ENCODE data around the gene SPAG16.
"Not testable (repeated sequence)": the region's sequence is repeated elsewhere in the genome, so short reads cannot be mapped to it uniquely, and the experiment has no call there.

SPAG16 gene

DNA sequence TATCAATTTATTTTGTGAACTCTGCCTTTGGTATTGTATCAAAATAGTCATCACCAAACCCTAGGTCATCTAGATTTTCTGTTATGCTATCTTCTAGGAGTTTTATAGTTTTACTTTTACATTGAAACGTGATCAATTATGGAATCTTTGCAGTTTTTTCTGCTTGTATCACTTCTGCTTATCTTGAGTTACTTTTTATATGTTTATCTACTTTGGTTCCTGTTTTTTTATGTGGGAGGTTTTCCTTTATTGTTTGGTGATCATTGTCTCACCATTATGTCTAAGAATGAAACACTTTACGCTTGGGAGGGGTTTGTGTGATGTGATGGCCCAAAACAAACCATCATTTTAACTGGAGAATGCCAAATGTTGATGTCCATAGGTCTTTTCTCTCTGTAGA is 261.2 kb downstream of the SPAG16 start:
- no peak for DNase-seq (ENCODE audit: low read depth)

- DNase-seq (ENCODE audit: low read depth), result no peak
These were observed 261.8 kb downstream of the SPAG16 start for GRCh38 chr2:213545964-213546475.

GRCh38 chr2:213551526-213551925 is 267.3 kb downstream of the SPAG16 start:
- DNase-seq (ENCODE audit: low read depth), result no peak

- no peak for DNase-seq (ENCODE audit: low read depth)
These were observed 274.8 kb downstream of the SPAG16 start for GRCh38 chr2:213559053-213559452.

DNA sequence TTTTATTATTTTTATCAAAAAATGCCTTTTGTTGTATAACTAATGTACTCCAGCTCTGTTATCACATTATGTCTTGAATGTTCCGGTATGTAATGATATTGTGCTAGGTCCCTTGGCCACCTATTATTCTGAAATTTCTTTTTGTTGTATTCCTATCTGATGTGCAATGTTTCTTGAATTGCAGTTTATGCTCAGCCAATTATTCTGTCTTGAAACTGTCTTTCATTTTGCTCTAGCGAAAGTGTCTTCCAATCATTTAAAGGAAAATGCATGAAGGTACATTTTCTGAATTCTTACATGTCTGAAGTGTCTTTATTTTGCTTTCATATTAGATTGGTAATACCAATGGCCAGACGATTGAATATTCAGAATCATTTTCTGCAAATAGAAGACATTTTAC is 277.5 kb downstream of the SPAG16 start:
- no peak for DNase-seq (ENCODE audit: low read depth)

DNA sequence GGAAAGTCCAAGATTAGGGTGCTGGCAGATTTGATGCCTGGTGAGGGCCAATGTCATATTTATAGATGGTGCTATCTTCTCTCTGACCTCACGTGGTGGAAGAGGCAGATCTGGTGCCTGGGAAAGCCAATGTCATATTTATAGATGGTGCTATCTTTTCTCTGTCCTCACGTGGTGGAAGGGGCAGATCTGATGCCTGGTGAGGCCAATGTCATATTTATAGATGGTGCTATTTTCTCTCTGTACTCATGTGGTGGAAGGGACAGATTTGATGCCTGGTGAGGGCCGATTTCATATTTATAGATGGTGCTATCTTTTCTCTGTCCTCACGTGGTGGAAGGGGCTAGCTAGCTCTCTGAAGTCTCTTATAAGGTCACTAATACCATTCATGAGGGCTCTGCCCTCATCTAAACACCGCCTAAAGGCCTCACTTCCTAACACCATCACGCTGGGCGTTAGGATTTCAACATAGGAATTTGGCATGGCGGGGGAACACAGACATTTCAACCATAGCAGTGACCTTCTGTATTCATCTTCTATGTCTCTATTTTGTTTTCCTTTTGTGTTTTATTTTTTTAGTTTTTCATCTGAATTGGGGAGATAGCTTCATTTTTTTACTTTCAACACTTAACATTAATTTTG is 278.4 kb downstream of the SPAG16 start:
- DNase-seq (ENCODE audit: low read depth), result no peak

GRCh38 chr2:213566846-213567245 is 282.6 kb downstream of the SPAG16 start:
- no peak for DNase-seq (ENCODE audit: low read depth)

DNA sequence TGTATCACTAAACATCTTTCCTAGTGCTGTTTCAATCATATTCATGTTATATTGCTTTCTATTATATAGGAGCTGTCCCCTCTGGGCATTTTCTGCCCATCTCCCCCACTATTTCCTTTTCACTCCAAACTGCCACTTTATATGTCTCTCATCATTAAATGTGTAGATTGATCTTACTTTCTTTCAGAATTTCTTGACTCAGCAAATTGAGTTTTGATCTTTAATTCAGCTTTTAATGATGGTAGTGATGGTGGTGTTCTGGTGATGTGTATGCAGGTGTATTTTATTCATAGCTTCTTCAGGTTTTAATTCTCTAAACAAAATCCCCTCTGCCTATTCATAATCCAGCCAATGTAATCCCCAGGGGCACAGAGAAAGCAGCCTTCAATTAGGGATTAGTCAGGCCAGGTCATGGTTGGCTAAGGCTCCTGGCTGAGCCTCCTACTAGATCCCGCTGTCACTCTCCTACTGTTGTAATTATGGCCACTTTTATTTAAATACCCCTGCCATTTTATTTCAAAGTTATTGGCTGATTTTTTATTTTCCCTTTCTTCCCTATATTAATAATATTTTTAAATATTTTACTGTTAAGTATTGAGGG is 325.4 kb downstream of the SPAG16 start:
- no peak for DNase-seq (ENCODE audit: low read depth)

GRCh38 chr2:213627054-213627710 is 342.9 kb downstream of the SPAG16 start:
- DNase-seq (ENCODE audit: low read depth), result no peak

GRCh38 chr2:213627835-213628460 is 343.7 kb downstream of the SPAG16 start:
- no peak for DNase-seq (ENCODE audit: low read depth)

GRCh38 chr2:213640738-213641425 is 356.6 kb downstream of the SPAG16 start:
- DNase-seq (ENCODE audit: low read depth), result no peak

DNA sequence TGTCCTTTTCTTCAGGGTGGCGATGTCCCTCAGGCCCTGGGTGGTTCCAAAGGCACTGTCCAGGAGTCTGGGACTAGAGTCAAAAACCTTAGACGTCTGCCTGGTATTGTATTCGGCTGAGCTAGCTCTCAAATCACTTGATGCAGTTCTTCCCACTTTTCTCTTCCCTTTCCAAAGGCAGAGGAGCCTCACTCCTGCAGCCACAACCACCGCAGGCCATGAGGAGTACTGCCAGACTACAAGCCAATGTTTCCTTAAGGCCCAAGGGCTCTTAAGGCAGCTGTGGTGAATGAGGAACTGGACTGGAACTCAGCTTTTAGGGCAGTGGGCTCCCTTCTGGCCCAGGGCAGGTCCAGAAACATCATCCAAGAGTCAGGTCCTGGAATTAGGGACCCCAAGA is 360.7 kb downstream of the SPAG16 start:
- no peak for DNase-seq (ENCODE audit: low read depth)

DNA sequence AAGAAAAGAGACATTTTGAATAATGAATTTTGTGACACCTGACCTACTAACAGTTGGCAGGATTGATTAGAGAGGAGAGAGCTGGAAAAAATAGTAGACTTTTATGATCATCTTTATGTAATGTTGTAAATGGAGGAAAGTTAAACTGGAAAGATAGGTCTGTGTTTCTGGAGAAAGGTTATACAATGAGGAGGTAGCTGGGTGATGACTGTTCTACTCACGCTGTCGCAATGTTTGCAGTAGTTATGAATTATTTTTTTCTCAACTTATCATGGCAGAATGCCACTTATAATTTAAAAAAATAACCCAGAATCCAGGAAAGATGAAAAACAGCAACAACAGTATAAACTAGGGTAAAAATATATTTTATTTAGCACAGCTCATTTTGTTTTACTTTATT is 364.9 kb downstream of the SPAG16 start:
- no peak for DNase-seq (ENCODE audit: low read depth)

GRCh38 chr2:213664817-213665216 is 380.6 kb downstream of the SPAG16 start:
- no peak for DNase-seq (ENCODE audit: low read depth)

GRCh38 chr2:213669657-213670056 is 385.4 kb downstream of the SPAG16 start:
- no peak for DNase-seq (ENCODE audit: low read depth)

DNA sequence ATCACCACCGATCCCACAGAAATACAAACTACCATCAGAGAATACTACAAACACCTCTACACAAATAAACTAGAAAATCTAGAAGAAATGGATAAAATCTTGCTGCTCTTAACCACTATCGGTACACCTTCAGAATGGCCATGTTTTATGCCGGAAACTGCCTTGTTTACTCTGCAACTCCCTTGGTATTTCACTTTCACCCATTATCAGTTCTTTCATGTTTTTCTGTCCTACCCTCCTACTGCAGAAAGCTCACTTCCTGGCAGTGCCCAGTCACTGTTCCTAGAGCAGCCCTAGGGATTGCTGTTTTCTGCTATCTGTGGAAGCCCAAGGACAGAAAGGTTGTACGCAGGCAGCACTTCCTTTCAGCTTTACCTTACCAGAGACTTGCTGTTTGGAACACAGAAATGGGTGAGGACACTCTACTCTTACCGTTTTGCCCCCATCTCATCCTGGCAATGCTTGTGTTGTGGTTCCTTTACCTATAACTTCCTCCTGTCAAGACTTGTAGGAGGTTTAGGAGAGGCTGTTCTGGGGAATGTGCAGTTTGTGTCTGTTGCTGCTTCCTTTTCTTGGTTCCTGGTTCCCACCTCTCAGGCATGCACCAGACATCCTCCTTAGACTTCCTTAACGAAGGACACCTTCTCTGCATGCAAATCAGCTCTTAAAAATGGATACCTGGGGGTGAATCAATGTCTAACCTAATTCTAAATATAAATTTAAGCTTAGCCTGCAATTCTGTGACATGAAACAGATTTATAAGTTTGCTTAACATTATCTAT is 394.4 kb downstream of the SPAG16 start:
- no peak for DNase-seq (ENCODE audit: low read depth)

DNA sequence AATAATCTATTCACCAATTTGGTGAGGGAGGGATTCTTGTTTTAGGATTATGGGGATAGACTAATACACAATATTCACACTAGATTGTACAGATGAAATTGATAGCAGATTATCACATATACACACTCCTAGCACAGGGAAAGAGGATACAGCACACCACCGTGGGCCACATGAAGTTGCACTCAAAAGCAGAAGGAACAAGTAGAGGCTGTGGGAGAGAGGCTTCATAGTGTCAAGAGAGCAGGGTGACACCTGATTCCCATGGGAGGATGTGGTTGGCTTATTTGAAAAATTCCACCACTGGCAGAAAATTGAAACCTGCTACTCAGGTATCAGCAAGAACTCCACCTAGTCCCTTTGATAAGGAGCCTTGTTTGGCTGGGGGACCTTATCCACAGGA is 395.6 kb downstream of the SPAG16 start:
- DNase-seq (ENCODE audit: low read depth), result no peak

GRCh38 chr2:213682276-213682675 is 398.0 kb downstream of the SPAG16 start:
- no peak for DNase-seq (ENCODE audit: low read depth)

DNA sequence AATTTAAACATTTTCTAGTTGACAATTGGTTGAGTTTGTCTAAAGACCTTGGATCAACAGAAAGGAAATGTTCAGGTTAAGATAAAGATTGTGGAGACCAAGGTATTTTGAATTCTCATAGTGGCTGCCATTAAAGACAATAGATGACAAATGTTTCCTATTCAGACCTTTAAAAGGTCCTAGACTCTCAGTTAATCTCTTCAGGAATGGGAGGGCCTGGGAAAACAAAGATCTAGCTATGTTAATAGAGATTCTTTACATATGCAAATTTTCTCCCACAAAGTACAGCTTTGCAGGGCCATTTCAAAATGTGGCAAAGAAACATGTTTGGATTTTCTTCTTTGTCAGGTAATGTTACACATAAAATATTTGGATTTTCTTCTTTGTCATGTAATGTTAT is 403.9 kb downstream of the SPAG16 start:
- no peak for DNase-seq (ENCODE audit: low read depth)

- not testable (repeated sequence) for DNase-seq (ENCODE audit: low read depth)
These were observed 404.6 kb downstream of the SPAG16 start for GRCh38 chr2:213688825-213689224.

GRCh38 chr2:213689585-213689984 is 405.3 kb downstream of the SPAG16 start:
- DNase-seq (ENCODE audit: low read depth), result no peak

DNA sequence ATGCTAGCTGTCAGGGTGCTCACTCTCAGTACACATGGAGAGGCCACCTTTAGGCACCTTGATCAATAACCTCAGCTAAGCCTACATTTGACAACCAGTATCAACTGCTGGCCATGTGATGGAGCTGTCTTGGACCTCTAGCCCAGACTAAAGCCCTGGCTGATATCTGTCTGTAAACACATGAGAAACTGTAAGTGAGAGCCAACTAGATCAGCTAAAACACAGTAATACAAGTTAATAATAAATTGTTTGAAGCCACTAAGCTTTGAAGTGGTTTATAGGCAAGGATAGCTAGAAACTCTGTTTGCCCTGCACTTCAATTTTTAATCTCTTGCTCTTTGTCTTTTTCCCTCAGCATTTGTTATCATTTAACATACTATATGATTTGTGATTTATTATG is 407.1 kb downstream of the SPAG16 start:
- no peak for DNase-seq (ENCODE audit: low read depth)
